Activated naive CD4-positive, alpha-beta T cell treated with Interleukin-2 at 50 U/mL for 16 hours (primary cell): Measurements from ENCODE around the gene PPM1H.
A peak's percentile ranks its signal among the peaks of the same experiment; 100 is the strongest.
"Not testable (repeated sequence)": the region's sequence is repeated elsewhere in the genome, so short reads cannot be mapped to it uniquely, and the experiment has no call there.

ENCODE experiments used
- DNase-seq: peaks from one replicate; pipeline ENCODE4 v3.0.0-alpha.2; 2020

Gene PPM1H

GRCh38 chr12:62934799-62935674 is at the start of gene PPM1H:
TSS of gene PPM1H (minus strand) at chr12:62935150. CDS start at chr12:62934736, 414 bp downstream.
- DNase-seq: peak; percentile 3

GRCh38 chr12:62983594-62983993 is 48.6 kb upstream of the PPM1H start:
- DNase-seq: no peak

- DNase-seq: no peak
These were observed 43.8 kb upstream of the PPM1H start for GRCh38 chr12:62978768-62979167.

- no peak for DNase-seq
These were observed 42.9 kb upstream of the PPM1H start for GRCh38 chr12:62977883-62978282.

- DNase-seq: no peak
These were observed 42.5 kb upstream of the PPM1H start for GRCh38 chr12:62977418-62977817.

- DNase-seq: no peak
These were observed 41.2 kb upstream of the PPM1H start for GRCh38 chr12:62976110-62976662.

GRCh38 chr12:62971769-62972525 is 37.0 kb upstream of the PPM1H start:
- DNase-seq: no peak

- DNase-seq: no peak
These were observed 34.7 kb upstream of the PPM1H start for GRCh38 chr12:62969695-62970094.

GRCh38 chr12:62967701-62968100 is 32.8 kb upstream of the PPM1H start:
- no peak for DNase-seq

GRCh38 chr12:62966990-62967506 is 32.1 kb upstream of the PPM1H start:
- no peak for DNase-seq

GRCh38 chr12:62966446-62966989 is 31.6 kb upstream of the PPM1H start:
- not testable (repeated sequence) for DNase-seq

- DNase-seq: not testable (repeated sequence)
These were observed 30.8 kb upstream of the PPM1H start for GRCh38 chr12:62965700-62966099.

- not testable (repeated sequence) for DNase-seq
These were observed 30.3 kb upstream of the PPM1H start for GRCh38 chr12:62965242-62965641.

GRCh38 chr12:62963486-62964041 is 28.6 kb upstream of the PPM1H start:
- no peak for DNase-seq

- DNase-seq: no peak
These were observed 25.4 kb upstream of the PPM1H start for GRCh38 chr12:62960324-62960723.

- DNase-seq: no peak
These were observed 24.8 kb upstream of the PPM1H start for GRCh38 chr12:62959745-62960144.

- no peak for DNase-seq
These were observed 22.4 kb upstream of the PPM1H start for GRCh38 chr12:62957233-62957953.

GRCh38 chr12:62955678-62956077 is 20.7 kb upstream of the PPM1H start:
- DNase-seq: no peak

- DNase-seq: no peak
These were observed 15.4 kb upstream of the PPM1H start for GRCh38 chr12:62950317-62950716.

- no peak for DNase-seq
These were observed 13.2 kb upstream of the PPM1H start for GRCh38 chr12:62948123-62948522.

- no peak for DNase-seq
These were observed 12.4 kb upstream of the PPM1H start for GRCh38 chr12:62947364-62947763.

- DNase-seq: no peak
These were observed 8.9 kb upstream of the PPM1H start for GRCh38 chr12:62943779-62944395.
